A549 (cell line): ENCODE results near the gene LGALS4.

Experiments
- CEBPB ChIP-seq, 2 experiments: fragments of >200 bp in 1 of 2; sonication (Bioruptor Twin) in 1 of 2; formaldehyde crosslinking in 1 of 2; IDR thresholded peaks; 2 replicates each; pipeline ENCODE4 v1.6.1; 2012 to 2016
- CTCF ChIP-seq: fragments of >200 bp; sonication (Bioruptor Twin); formaldehyde crosslinking; IDR thresholded peaks from 3 replicates; pipeline ENCODE4 v1.5.1; 2016
- ELK1 ChIP-seq: fragments of 150-350 bp; IDR thresholded peaks from 2 replicates; pipeline ENCODE4 v1.6.1; 2014; ENCODE audit warnings: low read depth, mild to moderate bottlenecking, low read length
- EP300 ChIP-seq, 2 experiments: fragments of >200 bp; sonication (Bioruptor Twin); formaldehyde crosslinking; IDR thresholded peaks; 2 replicates in 1 of 2; 3 replicates in 1 of 2; pipeline ENCODE4 v1.6.1; 2016 to 2017
- POLR2A ChIP-seq: IDR thresholded peaks from 2 replicates; pipeline ENCODE4 v1.6.1; 2012; ENCODE audit warnings: mild to moderate bottlenecking, low read length
- POLR2AphosphoS2 ChIP-seq: conservative IDR thresholded peaks from 2 replicates; pipeline ENCODE4 v1.6.1; 2012; ENCODE audit warnings: low read length, improper control_type of control experiment, inconsistent platforms
- REST ChIP-seq: fragments of 200-600 bp; sonication (generic); IDR thresholded peaks from 2 replicates; pipeline ENCODE4 v1.6.1; 2016; ENCODE audit warnings: antibody characterized with exemption, mild to moderate bottlenecking, moderate library complexity
- SMC3 ChIP-seq: fragments of >200 bp; sonication (Bioruptor Twin); formaldehyde crosslinking; IDR thresholded peaks from 3 replicates; pipeline ENCODE4 v1.6.1; 2018; ENCODE audit warnings: inconsistent platforms

- TF ChIP-seq POLR2A (0 out of 2 replicates have a peak, but pooled peaks have one; percentile 11), CTCF (no peak), EP300 (IDR thresholded peaks at IDR 0.05) (no peak), REST (no peak), CEBPB (IDR thresholded peaks at IDR 0.05) (no peak), ELK1 (no peak), POLR2AphosphoS2 (no peak), SMC3 (no peak)
These were observed 38.4 kb downstream of the LGALS4 start for GRCh38 chr19:38774181-38774950.
